IMR-90 (cell line): ENCODE data around the gene L1CAM. TPM values are rescaled to one million over a fixed set of nuclear protein-coding genes. Genes with fewer than 3 reads are reported as not detected.
A peak's percentile ranks its signal among the peaks of the same experiment; 100 is the strongest.

Source experiments
- ATAC-seq: fragments of 200-7000 bp; cut with Tn5 transposase; 2 replicates; pipeline ENCODE4 v1.9.1; 2020; ENCODE audit warnings: low read depth, mild to moderate bottlenecking, moderate library complexity
- Bru-seq: library from RNA; stranded (reverse); fragments of 400-500 nt; gene quantifications from one replicate; lab custom pipeline; 2021; lab: Mats Ljungman, UMichigan
- BruChase-seq, 2 experiments: library from RNA; stranded (reverse); fragments of 400-500 nt; gene quantifications; one replicate each; lab custom pipeline; 2021; lab: Mats Ljungman, UMichigan
- BruUV-seq: library from RNA; stranded (reverse); fragments of 400-500 nt; replicated peaks from 2 replicates; lab custom pipeline; 2021; lab: Mats Ljungman, UMichigan
- CTCF ChIA-PET: fragments of 300-600 bp; formaldehyde crosslinking; extraction: SDS; loops from one replicate; lab custom pipeline; 2021; ENCODE audit warnings: antibody characterized with exemption; lab: Yijun Ruan, JAX
- POLR2A ChIA-PET: fragments of 300-600 bp; sonication (Branson Sonifier 250); formaldehyde crosslinking; loops from one replicate; lab custom pipeline; 2022; ENCODE audit warnings: antibody characterized with exemption; ENCODE audit not compliant: unreplicated experiment; lab: Charles Lee
- DNase-seq: peaks from one replicate; pipeline ENCODE4 v3.0.0; 2013
- H2AFZ ChIP-seq: replicated peaks from 2 replicates; pipeline ENCODE3; 2013; ENCODE audit warnings: low read length, mild to moderate bottlenecking; ENCODE audit not compliant: poor library complexity
- H2AK5ac ChIP-seq: 2 replicates; pipeline ENCODE4 v1.6.1; 2013; ENCODE audit warnings: low read depth, low read length, inconsistent platforms
- H2AK9ac ChIP-seq: replicated peaks from 2 replicates; pipeline ENCODE3; 2013; ENCODE audit warnings: mild to moderate bottlenecking, low read depth, low read length, moderate library complexity; ENCODE audit not compliant: poor library complexity
- H2BK120ac ChIP-seq: 2 replicates; pipeline ENCODE4 v1.6.1; 2013; ENCODE audit warnings: low read depth, low read length, inconsistent platforms
- H2BK15ac ChIP-seq: 3 replicates; pipeline ENCODE4 v1.6.1; 2013; ENCODE audit warnings: low read depth, low read length, inconsistent platforms
- H2BK20ac ChIP-seq: 2 replicates; pipeline ENCODE4 v1.6.1; 2013; ENCODE audit warnings: low read depth, mild to moderate bottlenecking, inconsistent platforms, low read length, moderate library complexity
- H2BK5ac ChIP-seq: 2 replicates; pipeline ENCODE4 v1.6.1; 2013; ENCODE audit warnings: mild to moderate bottlenecking, low read depth, low read length, inconsistent platforms; ENCODE audit not compliant: poor library complexity, severe bottlenecking
- H3K14ac ChIP-seq: replicated peaks from 2 replicates; pipeline ENCODE4 v1.6.1; 2013; ENCODE audit warnings: low read depth, low read length, inconsistent platforms
- H3K18ac ChIP-seq: 2 replicates; pipeline ENCODE4 v1.6.1; 2013; ENCODE audit warnings: low read depth, low read length, control low read depth
- H3K23ac ChIP-seq: 2 replicates; pipeline ENCODE4 v1.6.1; 2013; ENCODE audit warnings: low read depth, low read length, inconsistent platforms
- H3K27ac ChIP-seq: 2 replicates; pipeline ENCODE4 v1.5.1; 2013; ENCODE audit warnings: mild to moderate bottlenecking, control low read depth, low read length; ENCODE audit not compliant: insufficient read depth
- H3K27me3 ChIP-seq: 2 replicates; pipeline ENCODE4 v1.6.1; 2013; ENCODE audit warnings: low read length; ENCODE audit not compliant: control insufficient read depth, insufficient read depth
- H3K36me3 ChIP-seq: 2 replicates; pipeline ENCODE4 v1.6.1; 2013; ENCODE audit warnings: low read length, mixed read lengths; ENCODE audit not compliant: control insufficient read depth, insufficient read depth
- H3K4ac ChIP-seq: 2 replicates; pipeline ENCODE4 v1.6.1; 2013; ENCODE audit warnings: low read depth, low read length, inconsistent platforms
- H3K4me1 ChIP-seq: 2 replicates; pipeline ENCODE4 v1.6.1; 2013; ENCODE audit warnings: low read length, mixed read lengths; ENCODE audit not compliant: control insufficient read depth, insufficient read depth
- H3K4me2 ChIP-seq: 2 replicates; pipeline ENCODE4 v1.6.1; 2013; ENCODE audit warnings: low read depth, mild to moderate bottlenecking, control low read depth, low read length, moderate library complexity
- H3K4me3 ChIP-seq: 2 replicates; pipeline ENCODE4 v1.5.1; 2013; ENCODE audit warnings: low read depth, mild to moderate bottlenecking, control low read depth, low read length, moderate library complexity; ENCODE audit not compliant: insufficient read depth
- H3K56ac ChIP-seq: 2 replicates; pipeline ENCODE4 v1.6.1; 2013; ENCODE audit warnings: low read length, inconsistent platforms; ENCODE audit not compliant: insufficient read depth; ENCODE audit errors: extremely low read depth
- H3K79me1 ChIP-seq, 2 experiments: 2 replicates each; pipeline ENCODE4 v1.6.1; 2013; ENCODE audit warnings: low read length in 2 of 2, inconsistent platforms in 1 of 2, low read depth in 1 of 2
- H3K9ac ChIP-seq: 2 replicates; pipeline ENCODE4 v1.6.1; 2013; ENCODE audit warnings: low read depth, low read length, control low read depth
- H3K9me1 ChIP-seq: 2 replicates; pipeline ENCODE4 v1.6.1; 2013; ENCODE audit warnings: low read length, inconsistent platforms; ENCODE audit not compliant: insufficient read depth
- H3K9me3 ChIP-seq: 2 replicates; pipeline ENCODE4 v1.6.1; 2013; ENCODE audit warnings: low read length; ENCODE audit not compliant: control insufficient read depth, insufficient read depth
- H4K20me1 ChIP-seq: 2 replicates; pipeline ENCODE4 v1.6.1; 2013; ENCODE audit warnings: low read length, inconsistent platforms; ENCODE audit not compliant: insufficient read depth
- H4K5ac ChIP-seq: 2 replicates; pipeline ENCODE4 v1.6.1; 2013; ENCODE audit warnings: mild to moderate bottlenecking, low read depth, low read length, control low read depth
- H4K8ac ChIP-seq, 2 experiments: 2 replicates each; pipeline ENCODE4 v1.6.1; 2013; ENCODE audit warnings: low read depth in 2 of 2, low read length in 2 of 2, control low read depth in 1 of 2, inconsistent platforms in 1 of 2
- H4K91ac ChIP-seq: 2 replicates; pipeline ENCODE4 v1.6.1; 2013; ENCODE audit warnings: low read depth, low read length, inconsistent platforms; ENCODE audit not compliant: insufficient read depth
- MXI1 ChIP-seq: IDR thresholded peaks from 2 replicates; pipeline ENCODE4 v1.6.1; 2012; ENCODE audit warnings: low read depth, mild to moderate bottlenecking, low read length, moderate library complexity, borderline replicate concordance
- WGBS, 2 experiments: methylation state at CpG; one replicate each; pipeline versions ENCODE4 v1.1.5 to v1.1.7; 2013; ENCODE audit warnings: missing lambda C conversion rate in 2 of 2; ENCODE audit not compliant: insufficient read length in 1 of 2; ENCODE audit errors: extremely low coverage in 2 of 2; 5-methylcytosine and 5-hydroxymethylcytosine counted together
- dilution Hi-C: fragments of 300-500 bp; cut with HindIII; formaldehyde crosslinking; loops from one replicate; pipeline ENCODE4 v1.14.3; 2018; ENCODE audit warnings: low sequenced_read_pairs; ENCODE audit not compliant: unreplicated experiment
- in situ Hi-C: fragments of 300-500 bp; cut with MboI; formaldehyde crosslinking; loops from 3 replicates; pipeline ENCODE4 v1.14.3; 2019; ENCODE audit warnings: low sequenced_read_pairs, inconsistent platforms, mixed read lengths
- intact Hi-C: fragments of 100-400 bp; cut with micrococcal nuclease; formaldehyde crosslinking; loops from 2 replicates; pipeline ENCODE4 v1.10.0; 2022
- long read RNA-seq: library from polyadenylated mRNA; unstranded; transcript quantifications from one replicate; pipeline ENCODE4 v2.0.0, GENCODE V29; 2021; ENCODE audit not compliant: unreplicated experiment
- polyA plus RNA-seq, 3 experiments: library from polyadenylated mRNA; depleted of rRNA; stranded (reverse); fragments of >200 nt; gene quantifications; 2 replicates each; pipeline ENCODE4 v1.2.3, GENCODE V29; 2012; ENCODE audit warnings: low replicate concordance in 1 of 3
- total RNA-seq: library from RNA; depleted of rRNA; stranded (reverse); fragments of >200 nt; gene quantifications from 2 replicates; pipeline ENCODE4 v1.2.3, GENCODE V29; 2012; rRNA removed

Gene L1CAM
- 0.36 and 0.56 TPM in 2 replicates for total RNA-seq
- polyA plus RNA-seq (2012; rRNA removed), result 1.9 and 2.2 TPM in 2 replicates
- 0.80 and 1.8 TPM in 2 replicates for polyA plus RNA-seq (2012; cell fraction: cytosol; rRNA removed)
- 1.3 and 2.2 TPM in 2 replicates for polyA plus RNA-seq (2012; cell fraction: nucleus; rRNA removed; ENCODE audit: low replicate concordance)
- Bru-seq, nascent RNA, result not detected
- BruChase-seq, experiment 1, labeled RNA remaining after a 6-hour chase, result percentile 22 among the genes with signal in this experiment
- BruChase-seq, experiment 2, labeled RNA remaining after a 2-hour chase, result percentile 11 among the genes with signal in this experiment
- long read RNA-seq, result 0 reads

- ATAC-seq (peak; percentile 53), DNase-seq (no peak)
- no TSS peak for BruUV-seq
- no peak within 1 kb of the TSS for H3K4me3 ChIP-seq
- no peak within 1 kb of the TSS for H3K9ac ChIP-seq
- in situ Hi-C loops (no loop called here), dilution Hi-C loops (no loop called here), intact Hi-C loops (no loop called here)
- H3K4me1 ChIP-seq, result no peaks in the 10 kb centered on the region
- H2BK5ac ChIP-seq, result no peak within 1 kb of the TSS
- peaks cover 4% of the 10 kb centered on the region for H3K9me3 ChIP-seq
- ChIA-PET POLR2A (no interaction called here), CTCF (no interaction called here)
- no peaks in the 10 kb centered on the region for H3K36me3 ChIP-seq
- no peak within 1 kb of the TSS for H2BK20ac ChIP-seq
- no peak within 1 kb of the TSS for H4K91ac ChIP-seq
- H3K27me3 ChIP-seq, result peaks cover 62% of the 10 kb centered on the region
- WGBS, 2 experiments, result 11% methylated on average over 12 of the region's 94 CpGs; no CpG with 5 or more reads in 1 of the 2 experiments
- no peak within 1 kb of the TSS for H3K56ac ChIP-seq
- H2BK15ac ChIP-seq, result no peak within 1 kb of the TSS
- H4K8ac ChIP-seq, result no peak within 1 kb of the TSS
- H3K27ac ChIP-seq, result no peak within 1 kb of the TSS
- no peak within 1 kb of the TSS for H2AK9ac ChIP-seq
- H4K20me1 ChIP-seq, result no peaks in the 10 kb centered on the region
- H3K79me1 ChIP-seq, result no peaks in the 10 kb centered on the region
- TF ChIP-seq MXI1, result no peak
- no peak within 1 kb of the TSS for H2BK120ac ChIP-seq
- peak within 1 kb of the TSS; percentile 5 for H2AFZ ChIP-seq
- H4K5ac ChIP-seq, result no peak within 1 kb of the TSS
- no peak within 1 kb of the TSS for H3K4ac ChIP-seq
- H3K23ac ChIP-seq, result no peak within 1 kb of the TSS
- no peak within 1 kb of the TSS for H3K14ac ChIP-seq
- H3K9me1 ChIP-seq, result no peaks in the 10 kb centered on the region
- no peak within 1 kb of the TSS for H3K4me2 ChIP-seq
- no peak within 1 kb of the TSS for H2AK5ac ChIP-seq
- no peak within 1 kb of the TSS for H3K18ac ChIP-seq
These were observed at the start of gene L1CAM for GRCh38 chrX:153885968-153886903. TSS of gene L1CAM (minus strand) at chrX:153886173. CDS start at chrX:153875836, 10,337 bp downstream.
